GM19372 (cell line): ENCODE measurements around the gene PDE4D.

ENCODE experiments used
- ATAC-seq: cut with Tn5 transposase; IDR thresholded peaks from one replicate; pipeline ENCODE4 v1.9.1; 2021; ENCODE audit warnings: mild to moderate bottlenecking, low read depth, moderate library complexity; ENCODE audit not compliant: unreplicated experiment

PDE4D gene

GRCh38 chr5:59715228-59715627 lies 178.3 kb downstream of the PDE4D start:
- ATAC-seq, result no peak

GRCh38 chr5:59713498-59713844 lies 180.1 kb downstream of the PDE4D start:
- ATAC-seq, result no peak

- no peak for ATAC-seq
Observed at GRCh38 chr5:59712836-59713497, 180.6 kb downstream of the PDE4D start.

GRCh38 chr5:59711310-59711709 lies 182.2 kb downstream of the PDE4D start:
- no peak for ATAC-seq

- ATAC-seq, result no peak
Observed at GRCh38 chr5:59709846-59710245, 183.7 kb downstream of the PDE4D start.

GRCh38 chr5:59709346-59709821 lies 184.1 kb downstream of the PDE4D start:
- no peak for ATAC-seq

GRCh38 chr5:59704936-59705335 lies 188.6 kb downstream of the PDE4D start:
- ATAC-seq, result no peak

GRCh38 chr5:59703789-59704188 lies 189.7 kb downstream of the PDE4D start:
- no peak for ATAC-seq

GRCh38 chr5:59698207-59699178 lies 195.0 kb downstream of the PDE4D start:
- no peak for ATAC-seq

GRCh38 chr5:59694411-59694810 lies 199.1 kb downstream of the PDE4D start:
- ATAC-seq, result no peak

- no peak for ATAC-seq
Observed at GRCh38 chr5:59693492-59694309, 199.8 kb downstream of the PDE4D start.

GRCh38 chr5:59685793-59686192 lies 207.7 kb downstream of the PDE4D start:
- peak; percentile 82 for ATAC-seq

- ATAC-seq, result no peak
Observed at GRCh38 chr5:59685191-59685530, 208.4 kb downstream of the PDE4D start.

- ATAC-seq, result no peak
Observed at GRCh38 chr5:59684388-59685190, 208.9 kb downstream of the PDE4D start.

- no peak for ATAC-seq
Observed at GRCh38 chr5:59683311-59683710, 210.2 kb downstream of the PDE4D start.

- no peak for ATAC-seq
Observed at GRCh38 chr5:59682542-59682941, 211.0 kb downstream of the PDE4D start.

GRCh38 chr5:59678943-59679342 lies 214.6 kb downstream of the PDE4D start:
- ATAC-seq, result no peak

- ATAC-seq, result no peak
Observed at GRCh38 chr5:59674763-59675162, 218.8 kb downstream of the PDE4D start.

GRCh38 chr5:59673438-59674058 lies 220.0 kb downstream of the PDE4D start:
- no peak for ATAC-seq
